Panc1 (cell line): ENCODE data around the gene BIVM. TPM values are rescaled to one million over a fixed set of nuclear protein-coding genes. Genes with fewer than 3 reads are reported as not detected.

Experiments used
- ATAC-seq: fragments of 200-7000 bp; cut with Tn5 transposase; 2 replicates; pipeline ENCODE4 v1.9.1; 2020; ENCODE audit warnings: mild to moderate bottlenecking, moderate library complexity
- BruUV-seq: library from RNA; stranded (reverse); fragments of 400-500 nt; replicated peaks from 2 replicates; lab custom pipeline; 2021; lab: Mats Ljungman, UMichigan
- CTCF ChIA-PET: fragments of 300-600 bp; sonication (Branson Sonifier 250); formaldehyde crosslinking; loops from one replicate; lab custom pipeline; 2022; ENCODE audit warnings: antibody characterized with exemption; lab: Charles Lee
- POLR2A ChIA-PET: fragments of 300-600 bp; sonication (Branson Sonifier 250); formaldehyde crosslinking; loops from one replicate; lab custom pipeline; 2022; ENCODE audit warnings: antibody characterized with exemption; lab: Charles Lee
- DNase-seq: peaks from one replicate; pipeline ENCODE4 v3.0.0-alpha.2; 2010; ENCODE audit warnings: low read depth, low spot score
- H3K27ac ChIP-seq: 2 replicates; pipeline ENCODE4 v1.5.1; 2011; ENCODE audit warnings: mild to moderate bottlenecking, low read length, inconsistent platforms
- H3K27me3 ChIP-seq: fragments of 200-500 bp; sonication (Bioruptor generic); 2 replicates; pipeline ENCODE4 v1.6.0; 2014; ENCODE audit warnings: low read length, inconsistent platforms; ENCODE audit not compliant: control insufficient read depth, insufficient read depth
- H3K36me3 ChIP-seq: fragments of 200-500 bp; sonication (Bioruptor generic); 2 replicates; pipeline ENCODE4 v1.5.1; 2014; ENCODE audit warnings: inconsistent platforms, mild to moderate bottlenecking, low read length, moderate library complexity; ENCODE audit not compliant: control insufficient read depth, insufficient read depth
- H3K4me1 ChIP-seq: 2 replicates; pipeline ENCODE4 v1.5.1; 2011; ENCODE audit warnings: inconsistent platforms, mild to moderate bottlenecking, low read length, moderate library complexity; ENCODE audit not compliant: control insufficient read depth, insufficient read depth
- H3K4me3 ChIP-seq, 2 experiments: 2 replicates each; pipeline ENCODE4 v1.5.1; 2011 to 2012; ENCODE audit warnings: low read depth in 2 of 2, low read length in 2 of 2, mild to moderate bottlenecking in 2 of 2, inconsistent platforms in 1 of 2, moderate library complexity in 1 of 2
- H3K9me3 ChIP-seq: fragments of 200-500 bp; sonication (Bioruptor generic); 2 replicates; pipeline ENCODE4 v1.5.1; 2014; ENCODE audit warnings: low read depth, mild to moderate bottlenecking, inconsistent platforms, low read length, moderate library complexity; ENCODE audit not compliant: control insufficient read depth, insufficient read depth
- POLR2AphosphoS5 ChIP-seq: IDR thresholded peaks from 2 replicates; pipeline ENCODE4 v1.6.1; 2012; ENCODE audit warnings: mild to moderate bottlenecking, low read depth, low read length, moderate library complexity
- SIN3A ChIP-seq: IDR thresholded peaks from 2 replicates; pipeline ENCODE4 v1.6.1; 2012; ENCODE audit warnings: low read depth, mild to moderate bottlenecking, low read length, moderate library complexity, borderline replicate concordance; ENCODE audit not compliant: insufficient read depth
- TCF7L2 ChIP-seq: IDR thresholded peaks from 2 replicates; pipeline ENCODE4 v1.6.1; 2011; ENCODE audit warnings: mild to moderate bottlenecking, low read depth, low read length, inconsistent platforms
- in situ Hi-C: cut with HindIII; loops from 2 replicates; pipeline ENCODE4 v1.10.0; 2016; ENCODE audit warnings: low sequenced_read_pairs, low pct_unique_long_range_greater_than_20kb
- intact Hi-C: fragments of 100-400 bp; cut with micrococcal nuclease; formaldehyde crosslinking; loops from one replicate; pipeline ENCODE4 v1.10.0; 2022; ENCODE audit not compliant: unreplicated experiment
- total RNA-seq: library from RNA; stranded (reverse); gene quantifications from one replicate; pipeline ENCODE4 v1.2.1, GENCODE V29; 2021; ENCODE audit not compliant: unreplicated experiment
- TF ChIP-seq, protein P1 (sequence below), 2 experiments: IDR thresholded peaks; 2 replicates each; pipeline ENCODE4 v1.6.1; 2011 to 2012; ENCODE audit warnings: low read depth in 2 of 2, control low read depth in 1 of 2, low read length in 1 of 2, mild to moderate bottlenecking in 1 of 2, moderate library complexity in 1 of 2; ENCODE audit not compliant: insufficient read depth in 1 of 2
- TF ChIP-seq, protein P2 (sequence below): fragments of 450-650 bp; IDR thresholded peaks from 2 replicates; pipeline ENCODE4 v1.5.1; 2017; ENCODE audit warnings: mild to moderate bottlenecking

BIVM gene
- total RNA-seq, 1 experiment from 2014 or later: 10.5 TPM

DNA sequence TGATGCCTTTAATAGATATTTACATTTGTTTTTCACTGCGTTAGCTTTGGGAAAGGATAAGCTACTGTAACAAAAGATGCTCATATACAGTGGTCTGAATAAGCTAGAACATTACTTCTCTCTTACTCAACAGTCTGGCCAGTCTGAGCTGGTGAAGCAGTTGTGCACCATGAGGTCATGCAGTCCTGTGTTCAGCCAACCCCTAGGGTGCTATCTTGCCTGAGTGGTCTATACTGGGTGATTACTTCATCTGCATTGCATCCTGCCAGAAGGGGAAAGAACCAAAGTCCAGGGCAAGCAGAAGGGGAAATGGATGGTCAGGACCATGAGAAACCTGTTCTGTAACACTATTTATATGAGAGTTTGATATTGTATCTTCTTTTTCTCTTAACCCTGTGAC, 78.4 kb downstream of the BIVM start:
- CTCF ChIA-PET: no interaction called here
- Histone ChIP-seq H3K36me3 (peaks cover 3% of the 10 kb centered on the region; the same call in 1 of the 2 replicates), H3K27ac (no peak overlapping the region), H3K4me3 (no peak overlapping the region), H3K9me3 (no peaks in the 10 kb centered on the region), H3K27me3 (no peaks in the 10 kb centered on the region), H3K4me1 (no peaks in the 10 kb centered on the region)
- ATAC-seq (no peak), DNase-seq (no peak)
- TF ChIP-seq SIN3A (no peak), POLR2AphosphoS5 (no peak), TCF7L2 (no peak)
- TF ChIP-seq, protein P1, sequence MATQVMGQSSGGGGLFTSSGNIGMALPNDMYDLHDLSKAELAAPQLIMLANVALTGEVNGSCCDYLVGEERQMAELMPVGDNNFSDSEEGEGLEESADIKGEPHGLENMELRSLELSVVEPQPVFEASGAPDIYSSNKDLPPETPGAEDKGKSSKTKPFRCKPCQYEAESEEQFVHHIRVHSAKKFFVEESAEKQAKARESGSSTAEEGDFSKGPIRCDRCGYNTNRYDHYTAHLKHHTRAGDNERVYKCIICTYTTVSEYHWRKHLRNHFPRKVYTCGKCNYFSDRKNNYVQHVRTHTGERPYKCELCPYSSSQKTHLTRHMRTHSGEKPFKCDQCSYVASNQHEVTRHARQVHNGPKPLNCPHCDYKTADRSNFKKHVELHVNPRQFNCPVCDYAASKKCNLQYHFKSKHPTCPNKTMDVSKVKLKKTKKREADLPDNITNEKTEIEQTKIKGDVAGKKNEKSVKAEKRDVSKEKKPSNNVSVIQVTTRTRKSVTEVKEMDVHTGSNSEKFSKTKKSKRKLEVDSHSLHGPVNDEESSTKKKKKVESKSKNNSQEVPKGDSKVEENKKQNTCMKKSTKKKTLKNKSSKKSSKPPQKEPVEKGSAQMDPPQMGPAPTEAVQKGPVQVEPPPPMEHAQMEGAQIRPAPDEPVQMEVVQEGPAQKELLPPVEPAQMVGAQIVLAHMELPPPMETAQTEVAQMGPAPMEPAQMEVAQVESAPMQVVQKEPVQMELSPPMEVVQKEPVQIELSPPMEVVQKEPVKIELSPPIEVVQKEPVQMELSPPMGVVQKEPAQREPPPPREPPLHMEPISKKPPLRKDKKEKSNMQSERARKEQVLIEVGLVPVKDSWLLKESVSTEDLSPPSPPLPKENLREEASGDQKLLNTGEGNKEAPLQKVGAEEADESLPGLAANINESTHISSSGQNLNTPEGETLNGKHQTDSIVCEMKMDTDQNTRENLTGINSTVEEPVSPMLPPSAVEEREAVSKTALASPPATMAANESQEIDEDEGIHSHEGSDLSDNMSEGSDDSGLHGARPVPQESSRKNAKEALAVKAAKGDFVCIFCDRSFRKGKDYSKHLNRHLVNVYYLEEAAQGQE (IDR thresholded peaks at IDR 0.05; ENCODE audit: insufficient read depth in 1 of 2, low read depth in 2 of 2, low read length in 1 of 2): no peak
- TF ChIP-seq, protein P2, sequence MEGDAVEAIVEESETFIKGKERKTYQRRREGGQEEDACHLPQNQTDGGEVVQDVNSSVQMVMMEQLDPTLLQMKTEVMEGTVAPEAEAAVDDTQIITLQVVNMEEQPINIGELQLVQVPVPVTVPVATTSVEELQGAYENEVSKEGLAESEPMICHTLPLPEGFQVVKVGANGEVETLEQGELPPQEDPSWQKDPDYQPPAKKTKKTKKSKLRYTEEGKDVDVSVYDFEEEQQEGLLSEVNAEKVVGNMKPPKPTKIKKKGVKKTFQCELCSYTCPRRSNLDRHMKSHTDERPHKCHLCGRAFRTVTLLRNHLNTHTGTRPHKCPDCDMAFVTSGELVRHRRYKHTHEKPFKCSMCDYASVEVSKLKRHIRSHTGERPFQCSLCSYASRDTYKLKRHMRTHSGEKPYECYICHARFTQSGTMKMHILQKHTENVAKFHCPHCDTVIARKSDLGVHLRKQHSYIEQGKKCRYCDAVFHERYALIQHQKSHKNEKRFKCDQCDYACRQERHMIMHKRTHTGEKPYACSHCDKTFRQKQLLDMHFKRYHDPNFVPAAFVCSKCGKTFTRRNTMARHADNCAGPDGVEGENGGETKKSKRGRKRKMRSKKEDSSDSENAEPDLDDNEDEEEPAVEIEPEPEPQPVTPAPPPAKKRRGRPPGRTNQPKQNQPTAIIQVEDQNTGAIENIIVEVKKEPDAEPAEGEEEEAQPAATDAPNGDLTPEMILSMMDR: no peak
- no TSS peak for BruUV-seq
- intact Hi-C loops: no loop called here
- POLR2A ChIA-PET: no interaction called here
- in situ Hi-C loops: no loop called here

DNA sequence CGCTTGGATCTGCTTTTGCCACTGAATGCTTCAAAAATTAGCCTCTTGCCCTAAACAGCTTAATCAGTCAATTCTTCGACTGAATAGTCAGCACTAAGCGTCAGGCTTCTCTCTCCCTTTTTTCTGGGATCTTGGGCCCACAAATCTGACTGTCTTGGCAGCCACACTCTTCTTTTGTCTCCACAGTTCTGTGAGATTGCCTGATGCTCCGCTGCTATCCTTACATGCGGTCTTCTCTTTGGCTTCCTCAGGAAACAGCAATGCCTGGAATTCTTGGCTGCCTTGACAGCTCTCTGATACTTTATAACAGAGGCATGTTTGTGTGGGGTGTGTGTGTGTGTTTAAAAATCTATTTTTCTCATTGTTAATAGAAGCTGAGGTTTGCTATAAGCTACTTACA, 79.6 kb downstream of the BIVM start:
- TF ChIP-seq, protein P1 (IDR thresholded peaks at IDR 0.05; ENCODE audit: insufficient read depth in 1 of 2, low read depth in 2 of 2, low read length in 1 of 2): no peak
- no peak for TF ChIP-seq TCF7L2
- intact Hi-C loops: no loop called here
- no TSS peak for BruUV-seq
- no peaks in the 10 kb centered on the region for H3K27me3 ChIP-seq
- no peaks in the 10 kb centered on the region; the same call in 1 of the 2 replicates for H3K36me3 ChIP-seq
- H3K4me1 ChIP-seq: no peaks in the 10 kb centered on the region
- ATAC-seq: no peak
- H3K9me3 ChIP-seq: no peaks in the 10 kb centered on the region
- no peak overlapping the region for H3K27ac ChIP-seq
- H3K4me3 ChIP-seq: no peak overlapping the region
- CTCF ChIA-PET: no interaction called here
- in situ Hi-C loops: no loop called here
- DNase-seq: no peak
- POLR2A ChIA-PET: no interaction called here
